NCI-H1092 treated with DMSO at 0.1 percent for 48 hours (cell line): Measurements from ENCODE around the gene RABIF.

Experiments used
- DNase-seq: peaks from one replicate; lab custom pipeline; 2025; lab: John Stamatoyannopoulos, UW

RABIF gene

GRCh38 chr1:202871367-202871766 is 17.6 kb downstream of the RABIF start:
- no peak for DNase-seq

- DNase-seq: no peak
Observed at GRCh38 chr1:202862679-202863560, 26.0 kb downstream of the RABIF start.

- peak; percentile 93 for DNase-seq
Observed at GRCh38 chr1:202861420-202862132, 27.4 kb downstream of the RABIF start.

GRCh38 chr1:202860744-202861419 is 28.1 kb downstream of the RABIF start:
- peak; percentile 68 for DNase-seq

- DNase-seq: no peak
Observed at GRCh38 chr1:202858789-202859414, 30.0 kb downstream of the RABIF start.

GRCh38 chr1:202858331-202858730 is 30.6 kb downstream of the RABIF start:
- no peak for DNase-seq

- no peak for DNase-seq
Observed at GRCh38 chr1:202857136-202857610, 31.8 kb downstream of the RABIF start.

GRCh38 chr1:202856014-202856413 is 32.9 kb downstream of the RABIF start:
- no peak for DNase-seq

- no peak for DNase-seq
Observed at GRCh38 chr1:202854787-202855186, 34.2 kb downstream of the RABIF start.

- peak; percentile 10 for DNase-seq
Observed at GRCh38 chr1:202852163-202852904, 36.6 kb downstream of the RABIF start.

GRCh38 chr1:202850593-202851362 is 38.2 kb downstream of the RABIF start:
- DNase-seq: no peak

GRCh38 chr1:202848191-202848542 is 40.8 kb downstream of the RABIF start:
- no peak for DNase-seq

- no peak for DNase-seq
Observed at GRCh38 chr1:202844935-202845334, 44.0 kb downstream of the RABIF start.

- DNase-seq: no peak
Observed at GRCh38 chr1:202844259-202844658, 44.7 kb downstream of the RABIF start.

GRCh38 chr1:202843081-202843480 is 45.9 kb downstream of the RABIF start:
- DNase-seq: no peak

GRCh38 chr1:202837746-202838262 is 51.1 kb downstream of the RABIF start:
- no peak for DNase-seq

GRCh38 chr1:202836623-202837403 is 52.1 kb downstream of the RABIF start:
- no peak for DNase-seq

GRCh38 chr1:202835548-202836072 is 53.3 kb downstream of the RABIF start:
- DNase-seq: no peak
